ENCODE measurements around the gene LHB. TPM values are rescaled to one million over a fixed set of nuclear protein-coding genes. Genes with fewer than 3 reads are reported as not detected.
"Not testable (repeated sequence)": the region's sequence is repeated elsewhere in the genome, so short reads cannot be mapped to it uniquely, and the experiment has no call there.

Gene LHB
- total and polyA plus RNA-seq, 2 of the 4 experiments (the other 2 are of a cell fraction), result not detected

DNA sequence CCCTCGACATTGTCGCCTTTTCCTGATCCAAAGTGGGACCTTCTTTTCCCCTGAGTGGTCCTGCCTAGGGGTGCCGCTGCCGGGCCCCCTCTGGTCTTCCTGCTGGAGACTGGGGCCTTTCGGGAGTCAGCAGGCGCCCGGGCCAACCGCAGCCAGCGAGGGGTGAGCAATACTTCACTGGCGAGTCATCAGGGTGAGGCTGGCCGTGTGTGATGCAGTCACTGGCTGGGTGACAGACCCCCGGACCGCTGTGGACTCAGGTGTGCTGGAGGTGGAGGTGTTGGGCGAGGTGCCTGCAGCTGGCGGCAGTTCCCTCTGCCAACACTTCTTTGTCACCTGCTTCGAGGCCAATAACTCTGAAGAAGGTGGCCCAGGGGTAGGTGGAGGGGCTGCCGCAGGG lies 25.3 kb upstream of the LHB start:
- Histone ChIP-seq H2BK20ac (ENCODE audit: low read depth, low read length) (no peak overlapping the region), H3K9ac (ENCODE audit: low read depth, low read length) (no peak overlapping the region), H3K27ac (ENCODE audit: insufficient read depth, low read length) (no peak overlapping the region), H4K91ac (ENCODE audit: insufficient read depth, low read depth, low read length) (no peak overlapping the region), H2BK120ac (ENCODE audit: low read depth, low read length) (0 out of 2 replicates have a peak overlapping the region, but pooled peaks have one; percentile 40), H3K18ac (ENCODE audit: low read depth, low read length) (no peak overlapping the region), H3K4me1 (ENCODE audit: control insufficient read depth, insufficient read depth, low read length) (peaks cover 9% of the 10 kb centered on the region; the same call in 1 of the 2 replicates), H3K36me3 (ENCODE audit: control insufficient read depth, insufficient read depth, low read length) (no peaks in the 10 kb centered on the region), H3K14ac (replicated peaks; ENCODE audit: low read depth, low read length) (no peak overlapping the region), H4K5ac (ENCODE audit: low read depth, low read length) (no peak overlapping the region), H3K79me1 (ENCODE audit: low read depth in 1 of 2, low read length in 2 of 2) (no peaks in the 10 kb centered on the region), H3K56ac (ENCODE audit: extremely low read depth, insufficient read depth, low read length) (no peak overlapping the region), H3K4me3 (ENCODE audit: insufficient read depth, low read depth, low read length) (no peak overlapping the region), H4K20me1 (ENCODE audit: insufficient read depth, low read length) (no peaks in the 10 kb centered on the region), H2BK5ac (ENCODE audit: low read depth, low read length, poor library complexity, severe bottlenecking) (no peak overlapping the region), H3K9me1 (ENCODE audit: insufficient read depth, low read length) (no peaks in the 10 kb centered on the region), H2BK15ac (ENCODE audit: low read depth, low read length) (no peak overlapping the region), H3K4me2 (ENCODE audit: low read depth, low read length) (no peak overlapping the region), H3K4ac (ENCODE audit: low read depth, low read length) (no peak overlapping the region), H3K27me3 (ENCODE audit: control insufficient read depth, insufficient read depth, low read length) (no peaks in the 10 kb centered on the region), H3K23ac (ENCODE audit: low read depth, low read length) (no peak overlapping the region), H2AK5ac (ENCODE audit: low read depth, low read length) (peak overlapping the region; percentile 50; the same call in 1 of the 2 replicates), H2AK9ac (replicated peaks; ENCODE audit: low read depth, low read length, poor library complexity) (no peak overlapping the region), H3K9me3 (ENCODE audit: control insufficient read depth, insufficient read depth, low read length) (no peaks in the 10 kb centered on the region), H2AFZ (replicated peaks; ENCODE audit: low read length, poor library complexity) (no peak overlapping the region), H4K8ac (ENCODE audit: low read depth in 2 of 2, low read length in 2 of 2) (no peak overlapping the region)
- no peak for ATAC-seq (ENCODE audit: low read depth)
- TF ChIP-seq USF2 (IDR thresholded peaks at IDR 0.05; ENCODE audit: low read depth, low read length), result no peak
- dilution Hi-C loops (cut with HindIII; ENCODE audit: low sequenced_read_pairs, unreplicated experiment), result no loop called here
- BruUV-seq (replicated peaks), result no TSS peak
- ChIA-PET CTCF (no interaction called here), POLR2A (ENCODE audit: unreplicated experiment) (no interaction called here)
- no peak for DNase-seq
- WGBS, 2 experiments (ENCODE audit: extremely low coverage in 2 of 2, insufficient read length in 1 of 2), result 70% methylated on average over 7 of the region's 17 CpGs; no CpG with 5 or more reads in 1 of the 2 experiments
- intact Hi-C loops (cut with micrococcal nuclease), result no loop called here
- in situ Hi-C loops (cut with MboI; ENCODE audit: low sequenced_read_pairs), result no loop called here

GRCh38 chr19:49039736-49040135 lies 22.8 kb upstream of the LHB start:
- H4K8ac ChIP-seq (ENCODE audit: low read depth in 2 of 2, low read length in 2 of 2); H3K9me3 ChIP-seq (ENCODE audit: control insufficient read depth, insufficient read depth, low read length); H3K36me3 ChIP-seq (ENCODE audit: control insufficient read depth, insufficient read depth, low read length); H3K4me1 ChIP-seq (ENCODE audit: control insufficient read depth, insufficient read depth, low read length); H4K91ac ChIP-seq (ENCODE audit: insufficient read depth, low read depth, low read length); H4K20me1 ChIP-seq (ENCODE audit: insufficient read depth, low read length); H3K79me1 ChIP-seq (ENCODE audit: low read depth in 1 of 2, low read length in 2 of 2); H3K4me2 ChIP-seq (ENCODE audit: low read depth, low read length); H3K14ac ChIP-seq (replicated peaks; ENCODE audit: low read depth, low read length); H3K4ac ChIP-seq (ENCODE audit: low read depth, low read length); H2AK9ac ChIP-seq (replicated peaks; ENCODE audit: low read depth, low read length, poor library complexity); DNase-seq; dilution Hi-C loops (cut with HindIII; ENCODE audit: low sequenced_read_pairs, unreplicated experiment); H3K4me3 ChIP-seq (ENCODE audit: insufficient read depth, low read depth, low read length); ATAC-seq (ENCODE audit: low read depth); H2AFZ ChIP-seq (replicated peaks; ENCODE audit: low read length, poor library complexity); in situ Hi-C loops (cut with MboI; ENCODE audit: low sequenced_read_pairs); H4K5ac ChIP-seq (ENCODE audit: low read depth, low read length); H3K56ac ChIP-seq (ENCODE audit: extremely low read depth, insufficient read depth, low read length); H3K9ac ChIP-seq (ENCODE audit: low read depth, low read length); H2BK15ac ChIP-seq (ENCODE audit: low read depth, low read length); H2AK5ac ChIP-seq (ENCODE audit: low read depth, low read length); CTCF ChIA-PET; H3K27me3 ChIP-seq (ENCODE audit: control insufficient read depth, insufficient read depth, low read length); H3K23ac ChIP-seq (ENCODE audit: low read depth, low read length); POLR2A ChIA-PET (ENCODE audit: unreplicated experiment); H3K18ac ChIP-seq (ENCODE audit: low read depth, low read length); H2BK5ac ChIP-seq (ENCODE audit: low read depth, low read length, poor library complexity, severe bottlenecking); H3K9me1 ChIP-seq (ENCODE audit: insufficient read depth, low read length); H2BK120ac ChIP-seq (ENCODE audit: low read depth, low read length); BruUV-seq (replicated peaks); intact Hi-C loops (cut with micrococcal nuclease); H3K27ac ChIP-seq (ENCODE audit: insufficient read depth, low read length): not testable (repeated sequence)
- no CpG with 5 or more reads among the region's 9 CpGs for WGBS, 2 experiments (ENCODE audit: extremely low coverage in 2 of 2, insufficient read length in 1 of 2)
- H2BK20ac ChIP-seq (ENCODE audit: low read depth, low read length), result peak overlapping the region; percentile 53; the same call in 1 of the 2 replicates

Data from IMR-90 (cell line).